B cell (primary cell): Measurements from ENCODE around the gene POLQ. TPM values are rescaled to one million over a fixed set of nuclear protein-coding genes. Genes with fewer than 3 reads are reported as not detected.
"Not testable (repeated sequence)": the region's sequence is repeated elsewhere in the genome, so short reads cannot be mapped to it uniquely, and the experiment has no call there.

Experiments
- ATAC-seq: fragments of 200-7000 bp; cut with Tn5 transposase; one replicate; pipeline ENCODE4 v1.10.0; 2021; ENCODE audit warnings: low read depth, mild to moderate bottlenecking, moderate number of reproducible peaks, moderate library complexity
- CTCF ChIA-PET: fragments of 350-600 bp; sonication (Branson Sonifier 250); formaldehyde crosslinking; loops from one replicate; lab custom pipeline; 2021; ENCODE audit warnings: antibody characterized with exemption, inconsistent platforms; lab: Charles Lee
- POLR2A ChIA-PET: fragments of 350-600 bp; sonication (Branson Sonifier 250); formaldehyde crosslinking; loops from one replicate; lab custom pipeline; 2021; ENCODE audit warnings: antibody characterized with exemption; lab: Charles Lee
- DNase-seq: peaks from one replicate; pipeline ENCODE4 v3.0.0; 2013
- H2AFZ ChIP-seq: 2 replicates; pipeline ENCODE4 v1.6.1; 2012; ENCODE audit warnings: mild to moderate bottlenecking, low read depth, low read length; ENCODE audit not compliant: insufficient read depth, poor library complexity, severe bottlenecking
- H3K27ac ChIP-seq, 2 donors: 1 replicate in 1 of 2; 2 replicates in 1 of 2; pipeline ENCODE4 v1.5.1; 2012 to 2013; ENCODE audit warnings: low read length in 2 of 2, mild to moderate bottlenecking in 2 of 2, moderate library complexity in 1 of 2
- H3K27me3 ChIP-seq, 4 experiments: fragments of 200-600 bp in 1 of 4; sonication (generic) in 1 of 4; replicated peaks in 1 of 4; 1 replicate in 2 of 4; 2 replicates in 2 of 4; pipeline versions ENCODE4 v1.6.1 to v1.7.0; 2013 to 2016; ENCODE audit warnings: low read length in 3 of 4, mild to moderate bottlenecking in 2 of 4, mixed read lengths in 1 of 4, moderate library complexity in 1 of 4; ENCODE audit not compliant: insufficient read depth in 4 of 4, control insufficient read depth in 3 of 4; ENCODE audit errors: control extremely low read depth in 1 of 4
- H3K36me3 ChIP-seq, 2 experiments: replicated peaks in 1 of 2; 1 replicate in 1 of 2; 2 replicates in 1 of 2; pipeline versions ENCODE4 v1.6.1 to v1.7.1; 2013; ENCODE audit warnings: low read length in 1 of 2; ENCODE audit not compliant: insufficient read depth in 2 of 2, control insufficient read depth in 1 of 2; ENCODE audit errors: control extremely low read depth in 1 of 2, extremely low read depth in 1 of 2
- H3K4me1 ChIP-seq, 2 donors: fragments of 200-600 bp in 1 of 2; sonication (generic) in 1 of 2; 1 replicate in 1 of 2; 2 replicates in 1 of 2; pipeline versions ENCODE4 v1.5.1 to v1.6.1; 2013 to 2017; ENCODE audit warnings: low read length in 2 of 2; ENCODE audit not compliant: control insufficient read depth in 2 of 2, insufficient read depth in 2 of 2
- H3K4me2 ChIP-seq: replicated peaks from 2 replicates; pipeline ENCODE3; 2012; ENCODE audit warnings: mild to moderate bottlenecking, low read depth, low read length; ENCODE audit not compliant: poor library complexity, severe bottlenecking
- H3K4me3 ChIP-seq, 5 experiments: fragments of 200-600 bp in 1 of 5; sonication (generic) in 1 of 5; 1 replicate in 3 of 5; 2 replicates in 2 of 5; pipeline versions ENCODE4 v1.5.1 to v1.7.0; 2011 to 2016; ENCODE audit warnings: low read length in 4 of 5, mild to moderate bottlenecking in 4 of 5, low read depth in 2 of 5, control low read depth in 1 of 5, moderate library complexity in 1 of 5; ENCODE audit not compliant: insufficient read depth in 1 of 5; ENCODE audit errors: control extremely low read depth in 1 of 5, extremely low read depth in 1 of 5
- H3K79me2 ChIP-seq: fragments of 200-600 bp; sonication (generic); one replicate; pipeline ENCODE4 v1.6.0; 2016; ENCODE audit warnings: low read length; ENCODE audit not compliant: control insufficient read depth, insufficient read depth
- H3K9ac ChIP-seq: fragments of 200-600 bp; sonication (generic); 2 replicates; pipeline ENCODE4 v1.6.1; 2017; ENCODE audit warnings: mild to moderate bottlenecking, low read length, moderate library complexity
- H3K9me3 ChIP-seq, 3 donors: one replicate each; pipeline versions ENCODE4 v1.6.1 to v1.7.1; 2013; ENCODE audit warnings: low read length in 2 of 3; ENCODE audit not compliant: control insufficient read depth in 2 of 3, insufficient read depth in 1 of 3; ENCODE audit errors: control extremely low read depth in 1 of 3
- H4K20me1 ChIP-seq: 2 replicates; pipeline ENCODE4 v1.6.0; 2012; ENCODE audit warnings: mild to moderate bottlenecking, low read length; ENCODE audit not compliant: insufficient read depth, control insufficient read depth, poor library complexity, severe bottlenecking
- H3K27ac Mint-ChIP-seq: one replicate; pipeline ENCODE4 v1.8.0; 2021; ENCODE audit warnings: mixed read lengths
- H3K27me3 Mint-ChIP-seq: one replicate; pipeline ENCODE4 v1.8.0; 2021; ENCODE audit warnings: mixed read lengths
- H3K4me1 Mint-ChIP-seq: one replicate; pipeline ENCODE4 v1.8.0; 2021; ENCODE audit warnings: mixed read lengths
- H3K4me3 Mint-ChIP-seq: one replicate; pipeline ENCODE4 v1.8.0; 2021; ENCODE audit warnings: mixed read lengths
- H3K9me3 Mint-ChIP-seq: one replicate; pipeline ENCODE4 v1.8.0; 2022; ENCODE audit warnings: mixed read lengths; ENCODE audit not compliant: insufficient read depth
- WGBS: methylation state at CpG from one replicate; pipeline ENCODE4 v1.1.5; 2013; ENCODE audit warnings: missing lambda C conversion rate; ENCODE audit not compliant: insufficient coverage; 5-methylcytosine and 5-hydroxymethylcytosine counted together
- intact Hi-C: fragments of 100-400 bp; cut with micrococcal nuclease; formaldehyde crosslinking; loops from one replicate; pipeline ENCODE4 v1.10.0; 2022
- polyA plus RNA-seq: library from polyadenylated mRNA; depleted of rRNA; stranded (reverse); fragments of >200 nt; gene quantifications from 2 replicates; pipeline ENCODE4 v1.2.3, GENCODE V29; 2012
- total RNA-seq, 2 donors: library from RNA; stranded (reverse); fragments of 120-200 nt in 1 of 2; gene quantifications; 1 replicate in 1 of 2; 2 replicates in 1 of 2; pipeline versions ENCODE4 v1.2.3 to v1.2.4, GENCODE V29; 2013 to 2022

Gene POLQ
- total and polyA plus RNA-seq, 2 donors (not counting 1 experiment from before 2014, with no cell fraction given), result 0.25 to 0.79 TPM

- intact Hi-C loops, H4K20me1 ChIP-seq, H3K27me3 ChIP-seq, H3K4me2 ChIP-seq, H3K27ac Mint-ChIP-seq, H3K9me3 Mint-ChIP-seq, ATAC-seq, DNase-seq, POLR2A ChIA-PET, H3K79me2 ChIP-seq, H3K9ac ChIP-seq, H3K4me3 ChIP-seq, H3K27me3 Mint-ChIP-seq, H3K36me3 ChIP-seq, H2AFZ ChIP-seq, H3K27ac ChIP-seq, H3K9me3 ChIP-seq, H3K4me1 Mint-ChIP-seq, H3K4me3 Mint-ChIP-seq, H3K4me1 ChIP-seq, CTCF ChIA-PET: not testable (repeated sequence)
- WGBS, result 17% methylated on average over 1 of the region's 3 CpGs
Measured at GRCh38 chr3:121388308-121388707, 157.5 kb downstream of the POLQ start.

Other genes with a start within 250 kb of the POLQ start
- gene ARGFX, start 22.0 kb upstream of the POLQ start, total RNA-seq, result not detected in 2 replicates
- not detected in 2 replicates for gene ARGFX, start 22.0 kb upstream of the POLQ start, polyA plus RNA-seq
- gene FBXO40, start 47.4 kb upstream of the POLQ start, total RNA-seq, result not detected in 2 replicates
- gene FBXO40, start 47.4 kb upstream of the POLQ start, polyA plus RNA-seq, result not detected in 2 replicates
- 317 and 331 TPM in 2 replicates for gene HCLS1, start 114.9 kb upstream of the POLQ start, total RNA-seq
- gene HCLS1, start 114.9 kb upstream of the POLQ start, polyA plus RNA-seq, result 161 and 228 TPM in 2 replicates
- gene GOLGB1, start 203.8 kb upstream of the POLQ start, total RNA-seq, result 58.7 and 64.3 TPM in 2 replicates
- 6.2 and 8.1 TPM in 2 replicates for gene GOLGB1, start 203.8 kb upstream of the POLQ start, polyA plus RNA-seq